Measurements from ENCODE around the gene KRTAP3-2.

DNA sequence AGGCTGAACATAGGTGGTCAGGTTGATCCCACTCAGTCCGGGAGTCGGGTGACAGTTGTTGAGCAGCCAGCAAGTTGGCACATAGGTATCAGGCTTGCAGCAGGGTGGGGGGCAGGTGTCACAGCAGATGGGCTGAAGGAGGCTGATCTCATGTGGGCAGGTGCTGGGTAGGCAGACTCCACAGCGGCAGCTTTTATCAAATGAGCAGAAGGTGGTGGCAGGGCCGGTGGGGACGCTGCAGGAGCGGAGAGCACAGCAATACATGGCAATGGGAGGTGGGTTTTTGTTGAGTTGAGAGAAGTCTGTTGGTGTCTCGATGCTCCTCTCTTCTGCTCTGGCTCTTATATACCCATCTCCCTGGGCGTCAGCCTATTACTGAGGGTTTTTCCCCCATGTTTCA lies 9.1 kb upstream of the KRTAP3-2 start, which contains the start of gene KRTAP3-1:
- TF ChIP-seq, protein P1, sequence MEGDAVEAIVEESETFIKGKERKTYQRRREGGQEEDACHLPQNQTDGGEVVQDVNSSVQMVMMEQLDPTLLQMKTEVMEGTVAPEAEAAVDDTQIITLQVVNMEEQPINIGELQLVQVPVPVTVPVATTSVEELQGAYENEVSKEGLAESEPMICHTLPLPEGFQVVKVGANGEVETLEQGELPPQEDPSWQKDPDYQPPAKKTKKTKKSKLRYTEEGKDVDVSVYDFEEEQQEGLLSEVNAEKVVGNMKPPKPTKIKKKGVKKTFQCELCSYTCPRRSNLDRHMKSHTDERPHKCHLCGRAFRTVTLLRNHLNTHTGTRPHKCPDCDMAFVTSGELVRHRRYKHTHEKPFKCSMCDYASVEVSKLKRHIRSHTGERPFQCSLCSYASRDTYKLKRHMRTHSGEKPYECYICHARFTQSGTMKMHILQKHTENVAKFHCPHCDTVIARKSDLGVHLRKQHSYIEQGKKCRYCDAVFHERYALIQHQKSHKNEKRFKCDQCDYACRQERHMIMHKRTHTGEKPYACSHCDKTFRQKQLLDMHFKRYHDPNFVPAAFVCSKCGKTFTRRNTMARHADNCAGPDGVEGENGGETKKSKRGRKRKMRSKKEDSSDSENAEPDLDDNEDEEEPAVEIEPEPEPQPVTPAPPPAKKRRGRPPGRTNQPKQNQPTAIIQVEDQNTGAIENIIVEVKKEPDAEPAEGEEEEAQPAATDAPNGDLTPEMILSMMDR (conservative IDR thresholded peaks at IDR 0.05; ENCODE audit: low read length), result no peak
- TF ChIP-seq EZH2phosphoT487 (IDR thresholded peaks at IDR 0.05; ENCODE audit: borderline replicate concordance, low read depth, low read length), result no peak

Data from OCI-LY7 (cell line).